ENCODE measurements around the gene MRPL50.

Gene MRPL50

GRCh38 chr9:101342595-101342994 is 55.8 kb downstream of the MRPL50 start:
- Histone ChIP-seq H3K36me3 (no peaks in the 10 kb centered on the region), H3K27ac (no peak overlapping the region), H3K4me3 (ENCODE audit: low read depth, low read length) (no peak overlapping the region), H3K9me3 (ENCODE audit: severe bottlenecking) (no peaks in the 10 kb centered on the region), H3K27me3 (ENCODE audit: insufficient read depth, low read depth, severe bottlenecking) (no peaks in the 10 kb centered on the region)
- no peak for DNase-seq
- TF ChIP-seq CTCF (IDR thresholded peaks at IDR 0.05; ENCODE audit: low read depth, low read length), result no peak

DNA sequence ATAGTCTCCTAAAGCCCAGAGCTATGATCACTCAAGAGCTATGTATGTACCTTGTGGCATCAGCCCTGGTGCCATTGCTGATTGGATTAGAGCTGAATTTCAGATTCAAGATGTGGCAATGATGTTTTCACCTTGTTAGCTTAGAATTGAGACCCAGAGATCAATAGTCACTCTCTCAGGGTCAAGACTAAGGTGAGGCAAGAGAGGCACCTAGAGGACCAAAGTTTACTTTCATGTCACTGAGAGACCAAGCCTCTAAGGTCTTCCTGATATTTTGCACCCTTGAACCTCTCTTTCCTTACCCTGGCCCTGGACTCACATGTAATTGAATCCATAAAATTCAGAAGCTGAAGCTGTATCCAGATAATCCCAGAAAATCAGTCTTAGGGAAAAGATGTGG is 56.5 kb downstream of the MRPL50 start:
- no peak overlapping the region for H3K4me3 ChIP-seq (ENCODE audit: low read depth, low read length)
- no peaks in the 10 kb centered on the region for H3K9me3 ChIP-seq (ENCODE audit: severe bottlenecking)
- no peaks in the 10 kb centered on the region for H3K27me3 ChIP-seq (ENCODE audit: insufficient read depth, low read depth, severe bottlenecking)
- no peak for TF ChIP-seq CTCF (IDR thresholded peaks at IDR 0.05; ENCODE audit: low read depth, low read length)
- no peaks in the 10 kb centered on the region for H3K36me3 ChIP-seq
- DNase-seq, result no peak
- H3K27ac ChIP-seq, result no peak overlapping the region

Data from WERI-Rb-1 (cell line).